GM19468 (cell line): ENCODE data around the gene CSH2.
"Not testable (repeated sequence)": the region's sequence is repeated elsewhere in the genome, so short reads cannot be mapped to it uniquely, and the experiment has no call there.

Experiments
- ATAC-seq: cut with Tn5 transposase; IDR thresholded peaks from one replicate; pipeline ENCODE4 v1.9.1; 2021; ENCODE audit warnings: mild to moderate bottlenecking, moderate library complexity, moderate number of reproducible peaks; ENCODE audit not compliant: unreplicated experiment; ENCODE audit errors: extremely low read depth

Gene CSH2

DNA sequence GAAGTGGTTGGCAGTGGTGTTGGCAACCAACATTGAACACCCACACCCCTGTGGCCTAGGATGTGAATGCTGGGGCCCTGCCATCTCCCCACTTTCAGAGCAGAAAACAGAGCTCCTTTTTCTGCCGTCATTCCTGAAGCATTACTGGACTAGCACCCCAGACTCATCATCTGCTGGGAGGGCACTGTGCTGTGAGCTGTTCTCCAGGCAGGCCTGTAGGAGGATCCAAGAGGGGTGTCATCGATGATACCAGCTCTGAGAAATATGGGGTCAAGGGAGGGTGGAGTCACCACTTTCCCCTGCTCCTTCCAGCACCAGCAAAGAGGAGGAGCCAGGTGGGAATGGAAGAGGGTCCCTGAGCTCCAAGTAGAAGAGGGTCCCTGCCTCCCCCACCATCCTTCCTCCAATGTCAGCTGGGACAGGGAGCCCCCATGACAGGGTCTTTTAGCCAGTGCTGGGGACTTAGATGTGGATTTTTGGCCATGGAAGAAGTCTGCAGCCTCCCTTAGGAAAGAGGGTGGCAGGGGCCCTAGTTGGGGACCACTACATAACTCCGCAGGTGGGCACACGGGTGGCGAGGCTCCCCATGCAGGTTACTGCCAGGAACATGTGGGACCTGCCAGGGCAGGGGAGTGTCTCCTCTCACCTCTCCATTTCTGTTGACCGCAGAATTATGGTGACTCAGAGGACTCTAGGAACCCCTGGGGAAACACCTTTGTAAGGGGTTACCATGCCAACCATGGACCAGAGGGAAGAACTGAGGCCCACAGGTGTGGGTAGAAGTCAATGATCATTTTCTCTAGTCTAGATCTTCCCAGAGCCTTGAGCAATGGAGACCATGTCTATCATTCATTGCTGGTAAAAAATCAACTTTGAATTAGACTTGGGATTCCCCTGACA is 25.7 kb upstream of the CSH2 start:
- not testable (repeated sequence) for ATAC-seq

DNA sequence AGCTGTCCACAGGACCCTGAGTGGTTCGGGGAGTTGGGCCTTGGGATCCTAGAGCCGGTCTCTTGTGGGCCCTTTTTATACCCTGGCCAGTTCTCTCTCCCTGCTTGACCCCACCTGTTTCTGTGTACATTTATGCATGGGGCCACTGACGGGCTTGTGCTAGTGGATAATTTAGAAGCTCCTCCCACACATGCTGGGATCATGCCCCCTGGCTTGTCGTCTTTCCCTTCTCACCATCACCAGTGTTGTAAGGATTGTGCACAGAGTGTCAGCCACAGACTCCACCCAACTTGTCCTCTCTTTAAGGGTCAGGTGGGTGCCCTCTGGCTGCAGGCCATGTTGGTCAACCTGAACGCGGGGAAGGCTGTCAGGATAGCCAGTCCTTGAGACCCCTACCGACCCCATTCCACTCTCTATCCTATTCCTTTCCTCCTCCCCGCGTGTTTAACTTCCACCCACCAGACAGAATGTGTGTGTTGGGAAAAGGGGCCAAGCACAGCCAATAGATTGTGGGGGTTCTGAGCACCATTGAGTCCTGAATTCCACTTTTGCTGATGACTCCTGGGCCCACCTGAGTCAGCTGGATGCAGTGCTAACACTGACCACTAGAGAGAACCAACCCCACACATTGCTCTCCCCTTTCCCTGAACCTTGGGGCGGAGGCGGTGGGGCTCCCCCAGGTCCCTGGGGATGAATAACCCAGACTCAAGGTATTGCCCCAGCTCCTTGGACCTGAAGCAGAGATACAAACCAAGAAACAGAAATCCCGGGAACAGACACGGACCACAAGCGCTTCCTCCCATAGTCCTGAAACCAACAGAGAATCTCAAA is 23.3 kb upstream of the CSH2 start, which contains the start of gene CSH1:
Gene CSH1, minus strand, starts transcription at position 51 of the 831 bp plus-strand sequence. CDS start 63 bp downstream, outside the sequence.
- ATAC-seq = not testable (repeated sequence)

- ATAC-seq = not testable (repeated sequence)
Observed at GRCh38 chr17:63894821-63895220, 21.3 kb upstream of the CSH2 start.

GRCh38 chr17:63894021-63894420 is 20.5 kb upstream of the CSH2 start:
- ATAC-seq = not testable (repeated sequence)

GRCh38 chr17:63892316-63893037 is 19.0 kb upstream of the CSH2 start:
- not testable (repeated sequence) for ATAC-seq

GRCh38 chr17:63889026-63889848 is 15.8 kb upstream of the CSH2 start:
- not testable (repeated sequence) for ATAC-seq

GRCh38 chr17:63885119-63885518 is 11.6 kb upstream of the CSH2 start:
- ATAC-seq = not testable (repeated sequence)

- ATAC-seq = not testable (repeated sequence)
Observed at GRCh38 chr17:63882626-63883126, 9.2 kb upstream of the CSH2 start.

DNA sequence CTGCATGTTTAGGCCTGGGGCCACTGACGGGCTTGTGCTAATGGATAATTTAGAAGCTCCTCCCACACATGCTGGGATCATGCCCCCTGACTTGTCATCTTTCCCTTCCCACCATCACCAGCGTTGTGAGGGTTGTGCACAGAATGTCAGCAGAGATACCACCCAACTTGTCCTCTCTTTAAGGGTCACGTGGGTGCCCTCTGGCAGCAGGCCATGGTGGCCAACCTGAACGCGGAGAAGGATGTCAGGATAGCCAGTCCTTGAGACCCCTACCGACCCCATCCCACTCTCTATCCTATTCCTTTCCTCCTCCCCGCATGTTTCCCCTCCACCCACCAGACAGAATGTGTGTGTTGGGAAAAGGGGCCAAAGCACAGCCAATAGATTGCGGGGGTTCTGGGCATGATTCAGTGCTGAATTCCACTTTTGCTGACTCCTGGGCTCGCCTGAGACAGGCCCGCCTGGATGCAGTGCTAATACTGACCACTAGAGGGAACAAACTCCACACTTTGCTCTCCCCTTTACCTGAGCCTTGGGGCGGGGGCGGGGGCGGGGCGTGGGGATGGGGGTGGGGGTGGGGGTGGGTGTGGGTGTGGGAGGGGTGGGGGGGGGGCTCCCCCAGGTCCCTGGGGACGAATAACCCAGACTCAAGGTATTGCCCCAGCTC is 8.6 kb upstream of the CSH2 start, which contains the start of gene GH2:
Gene GH2, minus strand, starts transcription at position 10 of the 667 bp plus-strand sequence. CDS start 143 bp downstream, outside the sequence.
- ATAC-seq = no peak

GRCh38 chr17:63881337-63881736 is 7.9 kb upstream of the CSH2 start:
- ATAC-seq = not testable (repeated sequence)

- ATAC-seq = no peak
Observed at GRCh38 chr17:63880706-63881105, 7.2 kb upstream of the CSH2 start.

DNA sequence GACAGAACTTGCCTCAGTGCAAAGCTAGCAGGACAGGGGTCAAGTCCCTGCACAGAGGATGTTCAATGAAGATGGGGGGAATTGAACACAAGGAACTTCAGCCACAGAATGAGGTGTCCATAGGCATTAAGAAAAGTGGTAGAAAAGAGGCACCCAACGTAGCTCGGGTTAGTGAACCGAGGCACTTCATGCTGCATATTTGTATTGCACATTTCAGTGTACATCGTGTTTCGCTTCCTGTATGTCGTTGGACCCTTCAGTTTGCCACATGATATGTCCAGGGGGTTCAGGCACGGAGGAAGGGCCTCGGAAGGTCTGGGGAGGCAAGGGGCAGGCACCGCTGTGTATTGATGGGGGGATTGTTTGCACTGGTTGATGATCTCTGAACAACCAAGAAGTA is 4.9 kb upstream of the CSH2 start:
- not testable (repeated sequence) for ATAC-seq

- ATAC-seq = not testable (repeated sequence)
Observed at GRCh38 chr17:63874693-63875092, 1.2 kb upstream of the CSH2 start.

DNA sequence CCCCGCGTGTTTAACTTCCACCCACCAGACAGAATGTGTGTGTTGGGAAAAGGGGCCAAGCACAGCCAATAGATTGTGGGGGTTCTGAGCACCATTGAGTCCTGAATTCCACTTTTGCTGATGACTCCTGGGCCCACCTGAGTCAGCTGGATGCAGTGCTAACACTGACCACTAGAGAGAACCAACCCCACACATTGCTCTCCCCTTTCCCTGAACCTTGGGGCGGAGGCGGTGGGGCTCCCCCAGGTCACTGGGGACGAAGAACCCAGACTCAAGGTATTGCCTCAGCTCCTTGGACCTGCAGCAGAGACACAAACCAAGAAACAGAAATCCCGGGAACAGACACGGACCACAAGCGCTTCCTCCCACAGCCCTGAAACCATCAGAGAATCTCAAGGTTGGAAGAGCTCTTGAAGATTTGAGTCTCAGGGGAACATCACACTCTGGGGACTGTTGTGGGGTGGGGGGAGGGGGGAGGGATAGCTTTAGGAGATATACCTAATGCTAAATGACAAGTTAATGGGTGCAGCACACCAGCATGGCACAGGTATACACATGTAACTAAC is 667 bp upstream of the CSH2 start:
- ATAC-seq = not testable (repeated sequence)

- ATAC-seq = not testable (repeated sequence)
Observed at GRCh38 chr17:63871646-63872365, 1.7 kb downstream of the CSH2 start.

DNA sequence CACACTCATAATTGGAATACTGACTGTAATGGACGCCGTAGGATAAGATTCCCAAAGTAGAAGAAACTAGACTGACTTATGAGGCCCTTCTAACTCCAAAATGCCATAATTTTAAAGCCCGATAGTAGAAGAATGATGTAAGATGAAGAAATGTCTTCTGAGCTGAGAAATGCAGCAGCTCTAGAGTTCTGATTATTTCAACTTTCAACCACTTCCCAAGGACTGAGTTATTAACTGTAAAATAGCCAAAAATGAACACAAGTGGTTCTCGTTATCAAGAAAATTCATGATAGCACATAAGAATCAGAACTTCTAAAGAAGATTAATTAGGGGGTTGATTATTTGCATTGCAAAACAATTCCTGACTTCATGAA is 3.2 kb downstream of the CSH2 start:
- ATAC-seq = not testable (repeated sequence)

- ATAC-seq = not testable (repeated sequence)
Observed at GRCh38 chr17:63869491-63870291, 3.8 kb downstream of the CSH2 start.
